Activated CD4-positive, alpha-beta memory T cell treated with anti-CD3 and anti-CD28 coated beads for 36 hours (primary cell): Measurements from ENCODE around the gene CHDH. TPM values are rescaled to one million over a fixed set of nuclear protein-coding genes. Genes with fewer than 3 reads are reported as not detected.

ENCODE experiments used
- CTCF ChIA-PET: fragments of 350-600 bp; sonication (Branson Sonifier 250); formaldehyde crosslinking; loops from one replicate; lab custom pipeline; 2021; ENCODE audit warnings: antibody characterized with exemption, inconsistent platforms; lab: Charles Lee
- POLR2A ChIA-PET: fragments of 350-600 bp; sonication (Branson Sonifier 250); formaldehyde crosslinking; loops from one replicate; lab custom pipeline; 2021; ENCODE audit warnings: antibody characterized with exemption; lab: Charles Lee
- DNase-seq: peaks from one replicate; pipeline ENCODE4 v3.0.0-alpha.2; 2020
- H3K27ac Mint-ChIP-seq: one replicate; pipeline ENCODE4 v1.8.0; 2021; ENCODE audit warnings: mixed read lengths
- H3K27me3 Mint-ChIP-seq: one replicate; pipeline ENCODE4 v1.8.0; 2021; ENCODE audit warnings: mixed read lengths
- H3K36me3 Mint-ChIP-seq: one replicate; pipeline ENCODE4 v1.8.0; 2021; ENCODE audit warnings: mixed read lengths
- H3K4me1 Mint-ChIP-seq: one replicate; pipeline ENCODE4 v1.8.0; 2021; ENCODE audit warnings: low read depth, mixed read lengths
- H3K4me3 Mint-ChIP-seq: one replicate; pipeline ENCODE4 v1.8.0; 2021; ENCODE audit warnings: mild to moderate bottlenecking, mixed read lengths
- H3K9me3 Mint-ChIP-seq: one replicate; pipeline ENCODE4 v1.8.0; 2021; ENCODE audit warnings: mixed read lengths
- intact Hi-C: fragments of 100-400 bp; cut with micrococcal nuclease; formaldehyde crosslinking; loops from one replicate; pipeline ENCODE4 v1.15.1; 2023
- total RNA-seq, 2 experiments: library from RNA; stranded (reverse); gene quantifications; one replicate each; pipeline ENCODE4 v1.2.3, GENCODE V29; 2021

The CHDH gene
- total RNA-seq, 2 experiments from 2014 or later = 0.41 to 0.59 TPM

- Mint-ChIP-seq H3K27me3 (peaks cover 6% of the 10 kb centered on the region), H3K9me3 (no peaks in the 10 kb centered on the region), H3K27ac (no peak overlapping the region), H3K4me3 (no peak overlapping the region), H3K36me3 (no peaks in the 10 kb centered on the region), H3K4me1 (no peaks in the 10 kb centered on the region)
- no peak for DNase-seq
- ChIA-PET POLR2A (no interaction called here), CTCF (no interaction called here)
- intact Hi-C loops = no loop called here
These were observed 43.9 kb downstream of the CHDH start for GRCh38 chr3:53802256-53802880.

DNA sequence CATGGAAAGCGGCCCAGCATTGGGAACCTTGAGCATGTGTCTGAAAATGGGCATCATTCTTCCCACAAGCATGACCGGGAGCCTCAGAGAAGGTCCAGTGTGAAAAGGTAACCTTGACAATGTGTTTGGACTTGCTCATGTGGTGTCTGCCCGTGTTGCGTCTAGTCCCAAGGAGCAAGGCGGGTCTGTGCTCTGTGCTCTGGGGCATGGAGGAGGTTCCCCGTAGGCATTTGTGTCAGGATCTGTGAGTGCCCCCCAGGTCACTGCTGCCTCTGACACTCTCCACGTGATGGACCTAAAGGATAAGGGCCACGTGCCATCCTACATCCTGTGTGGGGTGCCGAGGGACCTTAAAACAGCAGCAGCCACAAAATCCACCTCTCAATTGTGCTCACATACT lies 44.9 kb downstream of the CHDH start:
- H3K4me1 Mint-ChIP-seq = no peaks in the 10 kb centered on the region
- no peak for DNase-seq
- peaks cover under 1% of the 10 kb centered on the region for H3K27me3 Mint-ChIP-seq
- no peaks in the 10 kb centered on the region for H3K9me3 Mint-ChIP-seq
- no peak overlapping the region for H3K27ac Mint-ChIP-seq
- no peak overlapping the region for H3K4me3 Mint-ChIP-seq
- POLR2A ChIA-PET = no interaction called here
- CTCF ChIA-PET = no interaction called here
- H3K36me3 Mint-ChIP-seq = no peaks in the 10 kb centered on the region
- intact Hi-C loops = no loop called here

DNA sequence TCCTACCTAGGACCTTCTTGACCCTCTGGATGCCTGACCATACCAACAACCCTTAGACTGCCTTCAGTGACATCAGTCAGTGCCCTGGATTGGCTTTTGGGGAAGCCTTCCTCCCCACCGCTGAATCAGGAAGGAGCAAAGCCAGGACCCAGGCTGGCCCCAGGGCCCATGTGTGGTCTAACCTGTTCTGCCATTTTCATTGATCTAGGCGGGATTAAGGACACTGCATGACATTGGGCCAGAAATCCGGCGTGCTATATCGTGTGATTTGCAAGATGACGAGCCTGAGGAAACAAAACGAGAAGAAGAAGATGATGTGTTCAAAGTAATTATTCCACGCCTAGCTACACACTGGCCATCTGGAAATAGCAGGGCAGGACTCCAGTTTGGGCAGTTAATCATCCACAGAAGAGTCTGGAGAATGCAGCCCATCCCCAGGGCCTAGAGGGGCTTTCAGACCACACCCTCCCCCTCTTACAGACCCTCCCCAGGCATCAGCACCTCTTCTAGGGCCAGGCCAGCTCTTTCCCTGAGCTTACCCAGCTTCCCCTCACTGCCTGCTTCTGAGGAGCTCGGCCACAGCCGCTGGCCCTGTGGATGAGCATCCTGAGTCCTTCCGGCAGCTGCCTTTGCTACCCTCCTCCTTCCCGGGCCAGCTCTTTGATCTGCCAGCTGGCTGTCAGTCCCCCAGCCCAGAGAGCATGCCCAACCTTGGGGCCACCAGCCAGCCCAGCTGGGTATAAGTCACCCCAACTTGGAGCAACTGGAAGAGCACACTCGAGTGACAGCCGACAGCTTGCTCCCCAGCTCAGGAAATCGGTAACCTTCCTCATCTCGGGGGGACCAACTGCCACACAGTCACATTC lies 45.9 kb downstream of the CHDH start:
- Mint-ChIP-seq H3K36me3 (no peaks in the 10 kb centered on the region), H3K4me1 (no peaks in the 10 kb centered on the region), H3K27ac (no peak overlapping the region), H3K9me3 (no peaks in the 10 kb centered on the region), H3K4me3 (no peak overlapping the region), H3K27me3 (no peaks in the 10 kb centered on the region)
- POLR2A ChIA-PET = no interaction called here
- DNase-seq = no peak
- CTCF ChIA-PET = no interaction called here
- intact Hi-C loops = no loop called here

- POLR2A ChIA-PET = no interaction called here
These were observed 46.8 kb downstream of the CHDH start for GRCh38 chr3:53799338-53799865.

DNA sequence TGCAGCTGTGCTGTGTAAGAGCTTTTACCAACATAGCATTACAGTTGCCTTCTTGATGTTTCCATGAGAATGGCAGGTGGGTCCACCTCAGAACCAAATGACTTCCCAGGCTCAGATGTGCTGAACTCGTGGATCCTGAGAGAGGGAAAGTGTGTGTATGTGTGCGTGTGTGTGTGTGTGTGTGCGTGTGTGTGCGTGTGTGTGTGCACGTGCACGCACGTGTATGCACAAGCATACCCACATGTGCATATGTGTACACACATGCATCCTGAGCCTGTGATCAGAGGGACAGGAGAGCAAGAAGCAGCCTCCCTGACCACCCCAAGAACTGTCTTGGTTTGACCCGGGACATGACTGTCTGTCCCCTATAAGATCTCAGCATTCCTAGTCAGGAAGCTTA lies 48.1 kb downstream of the CHDH start:
- POLR2A ChIA-PET = no interaction called here
- H3K27me3 Mint-ChIP-seq = no peaks in the 10 kb centered on the region
- no peaks in the 10 kb centered on the region for H3K9me3 Mint-ChIP-seq
- H3K4me1 Mint-ChIP-seq = no peaks in the 10 kb centered on the region
- no peak for DNase-seq
- H3K27ac Mint-ChIP-seq = no peak overlapping the region
- no peaks in the 10 kb centered on the region for H3K36me3 Mint-ChIP-seq
- CTCF ChIA-PET = no interaction called here
- intact Hi-C loops = no loop called here
- H3K4me3 Mint-ChIP-seq = no peak overlapping the region

More at GRCh38 chr3:53799338-53799865, 46.8 kb downstream of the CHDH start:
- intact Hi-C loops = no loop called here
- no peak for DNase-seq
- CTCF ChIA-PET = no interaction called here
- Mint-ChIP-seq H3K36me3 (no peaks in the 10 kb centered on the region), H3K27ac (no peak overlapping the region), H3K27me3 (no peaks in the 10 kb centered on the region), H3K4me1 (no peaks in the 10 kb centered on the region), H3K4me3 (no peak overlapping the region), H3K9me3 (no peaks in the 10 kb centered on the region)

- DNase-seq = no peak
- ChIA-PET CTCF (interaction anchor here (0.7 kb wide), 1 partner anchor 20 kb away, joined by 3 read pairs; no protein-coding TSS in a partner anchor), POLR2A (no interaction called here)
- H3K27ac Mint-ChIP-seq = no peak overlapping the region
- intact Hi-C loops = no loop called here
- H3K4me1 Mint-ChIP-seq = no peaks in the 10 kb centered on the region
- no peak overlapping the region for H3K4me3 Mint-ChIP-seq
- H3K9me3 Mint-ChIP-seq = no peaks in the 10 kb centered on the region
- H3K27me3 Mint-ChIP-seq = no peaks in the 10 kb centered on the region
- H3K36me3 Mint-ChIP-seq = no peaks in the 10 kb centered on the region
These were observed 50.2 kb downstream of the CHDH start for GRCh38 chr3:53795789-53796560.

DNA sequence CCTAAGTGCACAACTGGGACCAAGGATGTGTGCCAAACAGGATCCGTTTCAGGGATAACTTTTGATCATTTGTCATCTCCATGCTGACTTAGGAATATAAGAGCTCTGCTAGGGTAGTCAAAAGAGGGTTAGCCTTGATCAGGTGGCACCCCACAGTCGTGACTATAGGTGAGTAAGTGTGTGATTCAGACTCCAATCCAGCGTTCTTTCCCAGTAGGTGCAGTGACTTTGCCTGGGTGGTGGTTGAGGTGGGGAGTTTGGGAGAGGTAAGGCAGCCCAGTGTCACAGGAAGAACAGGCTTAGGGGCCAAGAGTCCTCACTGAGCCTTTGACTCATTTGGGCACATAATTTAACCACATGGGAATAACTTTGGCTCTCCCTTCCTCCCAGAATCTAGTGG lies 51.0 kb downstream of the CHDH start:
- H3K27me3 Mint-ChIP-seq = no peaks in the 10 kb centered on the region
- intact Hi-C loops = no loop called here
- no peak overlapping the region for H3K27ac Mint-ChIP-seq
- no peak for DNase-seq
- no peaks in the 10 kb centered on the region for H3K4me1 Mint-ChIP-seq
- ChIA-PET CTCF (no interaction called here), POLR2A (no interaction called here)
- no peaks in the 10 kb centered on the region for H3K9me3 Mint-ChIP-seq
- no peak overlapping the region for H3K4me3 Mint-ChIP-seq
- no peaks in the 10 kb centered on the region for H3K36me3 Mint-ChIP-seq

DNA sequence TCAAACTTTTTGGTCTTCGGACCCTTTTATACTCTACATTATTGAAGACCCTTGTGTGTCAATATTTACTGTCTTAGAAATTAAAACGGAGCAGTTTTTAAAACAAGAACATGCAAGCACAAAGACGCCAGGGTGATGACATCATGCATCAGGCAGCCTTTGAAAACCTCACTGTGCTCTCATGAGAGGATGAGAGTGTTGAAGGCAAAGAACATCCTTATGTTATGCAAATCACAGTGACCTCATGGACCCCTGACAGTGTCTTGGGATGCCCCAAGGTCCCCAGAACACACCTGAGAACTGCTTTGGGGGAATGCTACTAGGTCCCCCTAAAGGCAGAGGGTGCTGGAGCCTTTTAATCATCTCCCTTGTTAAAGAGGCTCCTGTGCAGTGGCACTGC lies 51.6 kb downstream of the CHDH start:
- Mint-ChIP-seq H3K27me3 (no peaks in the 10 kb centered on the region), H3K4me1 (no peaks in the 10 kb centered on the region), H3K27ac (no peak overlapping the region), H3K36me3 (no peaks in the 10 kb centered on the region), H3K4me3 (no peak overlapping the region), H3K9me3 (no peaks in the 10 kb centered on the region)
- intact Hi-C loops = no loop called here
- ChIA-PET CTCF (no interaction called here), POLR2A (no interaction called here)
- no peak for DNase-seq

- ChIA-PET CTCF (no interaction called here), POLR2A (no interaction called here)
- H3K27me3 Mint-ChIP-seq = peaks cover 3% of the 10 kb centered on the region
- no peak for DNase-seq
- no peaks in the 10 kb centered on the region for H3K36me3 Mint-ChIP-seq
- no peaks in the 10 kb centered on the region for H3K9me3 Mint-ChIP-seq
- no peaks in the 10 kb centered on the region for H3K4me1 Mint-ChIP-seq
- no peak overlapping the region for H3K4me3 Mint-ChIP-seq
- intact Hi-C loops = no loop called here
- H3K27ac Mint-ChIP-seq = no peak overlapping the region
These were observed 53.4 kb downstream of the CHDH start for GRCh38 chr3:53792866-53793265.

GRCh38 chr3:53791317-53791716 lies 54.9 kb downstream of the CHDH start:
- Mint-ChIP-seq H3K27ac (no peak overlapping the region), H3K36me3 (no peaks in the 10 kb centered on the region), H3K9me3 (no peaks in the 10 kb centered on the region), H3K27me3 (peaks cover 3% of the 10 kb centered on the region), H3K4me3 (no peak overlapping the region), H3K4me1 (no peaks in the 10 kb centered on the region)
- ChIA-PET CTCF (no interaction called here), POLR2A (no interaction called here)
- intact Hi-C loops = no loop called here
- DNase-seq = no peak

- H3K4me3 Mint-ChIP-seq = no peak overlapping the region
- no peaks in the 10 kb centered on the region for H3K36me3 Mint-ChIP-seq
- H3K27ac Mint-ChIP-seq = no peak overlapping the region
- H3K27me3 Mint-ChIP-seq = peaks cover 3% of the 10 kb centered on the region
- ChIA-PET POLR2A (no interaction called here), CTCF (no interaction called here)
- H3K9me3 Mint-ChIP-seq = no peaks in the 10 kb centered on the region
- intact Hi-C loops = no loop called here
- no peaks in the 10 kb centered on the region for H3K4me1 Mint-ChIP-seq
- no peak for DNase-seq
These were observed 55.7 kb downstream of the CHDH start for GRCh38 chr3:53790470-53790869.

DNA sequence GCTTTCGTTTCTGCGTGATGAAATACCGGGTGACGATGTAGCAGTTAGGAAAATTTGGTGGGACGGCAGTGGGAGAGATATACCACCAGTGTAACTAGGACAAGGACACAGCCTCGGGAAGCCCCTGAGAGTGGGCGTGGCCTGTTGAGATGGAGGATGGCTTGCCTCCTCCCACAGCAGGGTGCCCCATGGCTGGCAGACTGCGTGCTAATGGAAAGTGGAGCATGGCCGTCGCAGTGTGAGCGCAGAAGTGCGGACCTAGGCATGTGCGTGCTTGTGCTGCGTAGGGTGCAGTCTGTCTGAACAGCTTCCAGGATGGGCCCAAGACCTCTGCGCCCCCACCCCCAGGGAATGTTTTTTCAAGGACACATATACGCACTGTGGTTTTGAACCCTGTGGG lies 56.8 kb downstream of the CHDH start:
- H3K27ac Mint-ChIP-seq = no peak overlapping the region
- no peak overlapping the region for H3K4me3 Mint-ChIP-seq
- H3K27me3 Mint-ChIP-seq = peaks cover 3% of the 10 kb centered on the region
- no peaks in the 10 kb centered on the region for H3K9me3 Mint-ChIP-seq
- no peaks in the 10 kb centered on the region for H3K4me1 Mint-ChIP-seq
- DNase-seq = no peak
- intact Hi-C loops = no loop called here
- H3K36me3 Mint-ChIP-seq = no peaks in the 10 kb centered on the region
- ChIA-PET CTCF (no interaction called here), POLR2A (no interaction called here)
